Activated T-helper 1 cell treated with anti-CD3 and anti-CD28 coated beads, Interleukin-12 subunit alpha, Interleukin-12 subunit beta, Interleukin-2, Interleukin-4 antibody, amounts not matched to agents 30 ng/mL and 10 ng/mL and 1 ng/mL, durations not matched to agents 14 hours and 24 hours and 36 hours (primary cell): ENCODE measurements around the gene TTC32. TPM values are rescaled to one million over a fixed set of nuclear protein-coding genes. Genes with fewer than 3 reads are reported as not detected.

Experiments used
- DNase-seq: peaks from one replicate; pipeline ENCODE4 v3.0.0; 2021; ENCODE audit warnings: low spot score
- H3K27ac Mint-ChIP-seq: one replicate; pipeline ENCODE4 v1.8.0; 2021; ENCODE audit warnings: mild to moderate bottlenecking, mixed read lengths
- H3K27me3 Mint-ChIP-seq: one replicate; pipeline ENCODE4 v1.8.0; 2022; ENCODE audit warnings: mild to moderate bottlenecking, moderate library complexity, mixed read lengths; ENCODE audit not compliant: insufficient read depth
- H3K36me3 Mint-ChIP-seq: one replicate; pipeline ENCODE4 v1.8.0; 2021; ENCODE audit warnings: low read depth, mixed read lengths
- H3K4me1 Mint-ChIP-seq: one replicate; pipeline ENCODE4 v1.8.0; 2021; ENCODE audit warnings: low read depth, mixed read lengths
- H3K4me3 Mint-ChIP-seq: one replicate; pipeline ENCODE4 v1.8.0; 2021; ENCODE audit warnings: mild to moderate bottlenecking, moderate library complexity, mixed read lengths
- H3K9me3 Mint-ChIP-seq: one replicate; pipeline ENCODE4 v1.8.0; 2021; ENCODE audit warnings: mixed read lengths
- intact Hi-C: fragments of 100-400 bp; cut with micrococcal nuclease; formaldehyde crosslinking; loops from one replicate; pipeline ENCODE4 v1.15.1; 2024
- total RNA-seq: library from RNA; stranded (reverse); gene quantifications from 2 replicates; pipeline ENCODE4 v1.2.3, GENCODE V29; 2022

TTC32 gene
- total RNA-seq, 1 donor from 2014 or later: 14.0 TPM

- Mint-ChIP-seq H3K4me3 (no peak overlapping the region), H3K36me3 (peaks cover 2% of the 10 kb centered on the region), H3K9me3 (no peaks in the 10 kb centered on the region), H3K27ac (no peak overlapping the region), H3K4me1 (no peaks in the 10 kb centered on the region), H3K27me3 (peaks cover 2% of the 10 kb centered on the region)
- DNase-seq: no peak
- intact Hi-C loops: no loop called here
Observed at GRCh38 chr2:19879120-19879519, 22.7 kb downstream of the TTC32 start.

GRCh38 chr2:19878268-19879046 is 23.3 kb downstream of the TTC32 start:
- no peaks in the 10 kb centered on the region for H3K9me3 Mint-ChIP-seq
- peaks cover 3% of the 10 kb centered on the region for H3K36me3 Mint-ChIP-seq
- intact Hi-C loops: no loop called here
- no peak overlapping the region for H3K27ac Mint-ChIP-seq
- DNase-seq: no peak
- peaks cover 2% of the 10 kb centered on the region for H3K27me3 Mint-ChIP-seq
- H3K4me3 Mint-ChIP-seq: no peak overlapping the region
- H3K4me1 Mint-ChIP-seq: no peaks in the 10 kb centered on the region

GRCh38 chr2:19876751-19877150 is 25.0 kb downstream of the TTC32 start:
- Mint-ChIP-seq H3K27me3 (peaks cover 2% of the 10 kb centered on the region), H3K36me3 (peaks cover 6% of the 10 kb centered on the region), H3K4me3 (no peak overlapping the region), H3K9me3 (no peaks in the 10 kb centered on the region), H3K27ac (no peak overlapping the region), H3K4me1 (no peaks in the 10 kb centered on the region)
- intact Hi-C loops: no loop called here
- no peak for DNase-seq

GRCh38 chr2:19875280-19875679 is 26.5 kb downstream of the TTC32 start:
- no peak for DNase-seq
- H3K9me3 Mint-ChIP-seq: no peaks in the 10 kb centered on the region
- peaks cover 6% of the 10 kb centered on the region for H3K36me3 Mint-ChIP-seq
- H3K27ac Mint-ChIP-seq: no peak overlapping the region
- H3K27me3 Mint-ChIP-seq: peaks cover 2% of the 10 kb centered on the region
- H3K4me3 Mint-ChIP-seq: no peak overlapping the region
- no peaks in the 10 kb centered on the region for H3K4me1 Mint-ChIP-seq
- intact Hi-C loops: no loop called here

- no peaks in the 10 kb centered on the region for H3K9me3 Mint-ChIP-seq
- H3K27me3 Mint-ChIP-seq: peaks cover 2% of the 10 kb centered on the region
- H3K4me1 Mint-ChIP-seq: peaks cover 2% of the 10 kb centered on the region
- H3K36me3 Mint-ChIP-seq: peaks cover 6% of the 10 kb centered on the region
- intact Hi-C loops: no loop called here
- DNase-seq: no peak
- H3K27ac Mint-ChIP-seq: no peak overlapping the region
- H3K4me3 Mint-ChIP-seq: no peak overlapping the region
Observed at GRCh38 chr2:19874726-19875125, 27.1 kb downstream of the TTC32 start.

- H3K4me1 Mint-ChIP-seq: peaks cover 16% of the 10 kb centered on the region
- DNase-seq: no peak
- no peaks in the 10 kb centered on the region for H3K9me3 Mint-ChIP-seq
- no peak overlapping the region for H3K4me3 Mint-ChIP-seq
- H3K27ac Mint-ChIP-seq: no peak overlapping the region
- H3K36me3 Mint-ChIP-seq: peaks cover 6% of the 10 kb centered on the region
- peaks cover 4% of the 10 kb centered on the region for H3K27me3 Mint-ChIP-seq
- intact Hi-C loops: no loop called here
Observed at GRCh38 chr2:19873014-19873413, 28.8 kb downstream of the TTC32 start.

GRCh38 chr2:19872302-19872701 is 29.5 kb downstream of the TTC32 start:
- intact Hi-C loops: no loop called here
- no peak for DNase-seq
- no peaks in the 10 kb centered on the region for H3K9me3 Mint-ChIP-seq
- H3K4me3 Mint-ChIP-seq: no peak overlapping the region
- peaks cover 6% of the 10 kb centered on the region for H3K36me3 Mint-ChIP-seq
- H3K4me1 Mint-ChIP-seq: peaks cover 23% of the 10 kb centered on the region
- peaks cover 7% of the 10 kb centered on the region for H3K27me3 Mint-ChIP-seq
- H3K27ac Mint-ChIP-seq: no peak overlapping the region

GRCh38 chr2:19871836-19872235 is 29.9 kb downstream of the TTC32 start:
- Mint-ChIP-seq H3K27ac (no peak overlapping the region), H3K4me1 (peaks cover 24% of the 10 kb centered on the region), H3K4me3 (no peak overlapping the region), H3K9me3 (no peaks in the 10 kb centered on the region), H3K36me3 (peaks cover 6% of the 10 kb centered on the region), H3K27me3 (peaks cover 7% of the 10 kb centered on the region)
- intact Hi-C loops: no loop called here
- DNase-seq: no peak

- H3K27me3 Mint-ChIP-seq: peaks cover 7% of the 10 kb centered on the region
- intact Hi-C loops: no loop called here
- peaks cover 24% of the 10 kb centered on the region for H3K4me1 Mint-ChIP-seq
Observed at GRCh38 chr2:19870792-19871191, 31.0 kb downstream of the TTC32 start.

GRCh38 chr2:19868701-19869580 is 32.8 kb downstream of the TTC32 start:
- H3K4me3 Mint-ChIP-seq: peak overlapping the region; percentile 89
- peaks cover 36% of the 10 kb centered on the region for H3K4me1 Mint-ChIP-seq

More at GRCh38 chr2:19870792-19871191, 31.0 kb downstream of the TTC32 start:
- H3K27ac Mint-ChIP-seq: no peak overlapping the region
- DNase-seq: no peak
- no peaks in the 10 kb centered on the region for H3K9me3 Mint-ChIP-seq
- H3K36me3 Mint-ChIP-seq: peaks cover 6% of the 10 kb centered on the region
- no peak overlapping the region for H3K4me3 Mint-ChIP-seq

GRCh38 chr2:19868224-19868623 is 33.6 kb downstream of the TTC32 start:
- H3K27me3 Mint-ChIP-seq: peaks cover 5% of the 10 kb centered on the region
- H3K27ac Mint-ChIP-seq: peak overlapping the region; percentile 67
- intact Hi-C loops: loop anchor here (2.0 to 10.0 kb wide), 3 partner anchors 33 to 1481 kb away; partner anchors contain the start of genes RDH14 and TTC32
- H3K36me3 Mint-ChIP-seq: peaks cover 4% of the 10 kb centered on the region
- H3K9me3 Mint-ChIP-seq: no peaks in the 10 kb centered on the region
- peak overlapping the region; percentile 89 for H3K4me3 Mint-ChIP-seq
- peaks cover 39% of the 10 kb centered on the region for H3K4me1 Mint-ChIP-seq
- no peak for DNase-seq

More at GRCh38 chr2:19868701-19869580, 32.8 kb downstream of the TTC32 start:
- Mint-ChIP-seq H3K27me3 (peaks cover 5% of the 10 kb centered on the region), H3K36me3 (peaks cover 4% of the 10 kb centered on the region), H3K27ac (peak overlapping the region; percentile 86), H3K9me3 (no peaks in the 10 kb centered on the region)
- DNase-seq: peak; percentile 47
- intact Hi-C loops: loop anchor here (2.0 to 10.0 kb wide), 3 partner anchors 32 to 1482 kb away; partner anchors contain the start of genes RDH14 and TTC32

- Mint-ChIP-seq H3K36me3 (no peaks in the 10 kb centered on the region), H3K27me3 (peaks cover 11% of the 10 kb centered on the region), H3K9me3 (no peaks in the 10 kb centered on the region), H3K27ac (no peak overlapping the region), H3K4me3 (no peak overlapping the region), H3K4me1 (peaks cover 44% of the 10 kb centered on the region)
- DNase-seq: no peak
- intact Hi-C loops: loop anchor here (10.0 kb wide), 1 partner anchor 1302 kb away; the partner anchor contains the start of gene RDH14
Observed at GRCh38 chr2:19866771-19867170, 35.0 kb downstream of the TTC32 start.

GRCh38 chr2:19865151-19865550 is 36.6 kb downstream of the TTC32 start:
- H3K4me1 Mint-ChIP-seq: peaks cover 44% of the 10 kb centered on the region
- H3K36me3 Mint-ChIP-seq: no peaks in the 10 kb centered on the region
- intact Hi-C loops: loop anchor here (10.0 kb wide), 1 partner anchor 1300 kb away; the partner anchor contains the start of gene RDH14
- peaks cover 11% of the 10 kb centered on the region for H3K27me3 Mint-ChIP-seq
- H3K9me3 Mint-ChIP-seq: no peaks in the 10 kb centered on the region
- DNase-seq: no peak
- H3K4me3 Mint-ChIP-seq: no peak overlapping the region
- peak overlapping the region; percentile 36 for H3K27ac Mint-ChIP-seq
